GM18508 (cell line): Measurements from ENCODE around the gene TLE2.
"Not testable (repeated sequence)": the region's sequence is repeated elsewhere in the genome, so short reads cannot be mapped to it uniquely, and the experiment has no call there.

Experiments
- ATAC-seq: cut with Tn5 transposase; IDR thresholded peaks from one replicate; pipeline ENCODE4 v1.9.1; 2021; ENCODE audit warnings: moderate number of reproducible peaks; ENCODE audit not compliant: insufficient read depth, unreplicated experiment

Gene TLE2

DNA sequence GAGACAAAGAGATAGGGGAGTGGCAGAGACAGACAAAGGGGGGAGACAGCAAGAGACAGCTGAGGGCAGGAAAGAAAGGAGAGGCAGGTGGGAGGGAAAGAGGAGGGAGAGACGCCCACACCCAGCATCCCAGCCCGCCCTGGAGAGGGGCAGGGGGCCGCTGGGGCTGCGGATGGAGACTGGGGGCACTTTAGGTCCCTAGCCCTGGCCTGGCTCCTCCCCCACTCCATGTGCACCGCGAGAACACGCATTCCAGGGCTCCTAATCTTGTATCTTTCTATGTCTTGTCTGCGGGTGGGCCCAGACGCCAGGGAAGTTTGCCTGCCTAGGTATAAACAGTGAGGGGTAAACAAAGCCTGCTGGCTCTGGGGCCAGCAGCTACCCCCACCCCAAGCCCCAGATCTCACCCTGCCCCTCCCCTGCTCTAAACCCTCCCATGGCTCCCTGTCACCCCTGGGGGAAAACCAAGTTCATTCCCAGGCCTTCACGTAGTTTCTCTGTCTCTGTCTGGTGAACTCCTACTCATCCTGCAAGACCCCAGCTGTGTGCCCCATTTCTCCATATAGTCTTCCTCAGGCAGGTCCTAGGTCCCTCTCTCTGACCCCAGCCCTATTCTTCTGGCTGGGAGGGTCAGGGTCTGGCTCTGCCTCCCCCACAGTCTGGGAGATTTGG, 27.5 kb upstream of the TLE2 start:
- ATAC-seq: no peak

DNA sequence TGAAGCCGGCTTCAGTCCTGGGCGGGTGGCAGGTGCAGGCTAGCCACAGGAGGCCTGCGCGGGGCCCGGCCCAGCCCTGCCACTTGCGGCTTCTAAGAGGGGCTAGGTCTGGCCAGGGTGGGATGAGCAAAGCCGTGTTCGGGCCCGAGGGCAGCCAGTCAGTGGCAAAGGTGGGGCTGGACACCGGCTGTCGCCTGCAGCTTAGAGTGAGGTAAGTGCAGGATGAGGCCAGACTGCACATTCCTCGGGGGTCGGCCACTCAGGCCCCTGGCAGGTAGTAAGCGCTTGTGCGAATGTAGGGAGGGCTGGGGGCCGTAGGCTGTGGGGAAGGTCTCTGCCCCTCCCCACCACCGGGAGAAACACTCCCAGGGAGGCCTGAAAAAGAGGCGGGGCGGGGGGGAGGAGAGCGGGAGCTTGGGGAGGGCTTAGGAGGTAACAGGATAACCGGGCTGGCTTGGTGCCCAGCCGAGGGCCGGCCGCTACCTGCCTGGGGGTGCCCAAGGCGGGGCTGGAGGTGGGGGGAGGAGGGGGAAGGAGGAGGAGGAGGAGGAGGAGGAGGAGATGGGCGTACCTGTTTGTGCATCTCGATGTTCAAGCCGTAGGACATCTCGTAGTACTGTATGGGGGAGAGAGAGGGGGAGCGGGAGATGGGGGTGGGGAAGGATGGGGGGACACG, 26.8 kb upstream of the TLE2 start:
- ATAC-seq: no peak

DNA sequence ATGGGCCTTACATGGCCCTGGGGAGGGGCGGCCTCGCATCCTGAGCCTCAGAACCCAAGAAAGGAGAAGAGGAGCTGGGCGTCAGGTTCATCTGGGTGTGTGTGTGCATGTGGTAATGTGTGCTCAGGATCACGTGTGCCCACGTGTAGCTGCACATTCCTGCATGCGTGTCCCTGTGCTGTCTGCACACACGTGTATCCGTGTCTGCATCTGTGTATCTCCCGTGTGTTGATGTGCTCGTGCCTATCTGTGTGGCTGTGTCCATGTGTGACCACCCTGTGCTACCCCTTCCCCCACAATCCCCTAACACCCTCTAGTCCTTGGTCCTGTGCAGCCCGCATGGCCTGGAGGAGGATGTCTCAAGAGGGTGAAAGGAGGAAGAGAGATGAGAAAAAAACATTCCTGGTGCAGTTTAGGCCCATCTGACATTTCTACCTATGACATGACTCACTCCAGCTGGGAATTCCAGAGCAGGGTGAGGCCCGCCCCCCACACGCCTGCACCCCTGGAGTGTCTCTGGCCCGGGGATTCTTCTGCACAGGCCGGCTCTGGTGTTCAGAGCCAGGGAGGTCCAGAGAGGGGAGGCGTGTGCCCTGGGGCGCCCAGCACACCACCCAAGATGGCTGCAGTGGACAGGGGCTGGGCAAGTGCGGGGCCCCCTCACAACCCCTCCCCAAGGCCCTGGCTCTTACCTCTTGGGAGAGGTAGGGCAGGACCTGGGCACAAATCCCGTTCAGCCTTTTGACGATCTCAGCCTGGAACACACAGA, 26.1 kb upstream of the TLE2 start:
- no peak for ATAC-seq

DNA sequence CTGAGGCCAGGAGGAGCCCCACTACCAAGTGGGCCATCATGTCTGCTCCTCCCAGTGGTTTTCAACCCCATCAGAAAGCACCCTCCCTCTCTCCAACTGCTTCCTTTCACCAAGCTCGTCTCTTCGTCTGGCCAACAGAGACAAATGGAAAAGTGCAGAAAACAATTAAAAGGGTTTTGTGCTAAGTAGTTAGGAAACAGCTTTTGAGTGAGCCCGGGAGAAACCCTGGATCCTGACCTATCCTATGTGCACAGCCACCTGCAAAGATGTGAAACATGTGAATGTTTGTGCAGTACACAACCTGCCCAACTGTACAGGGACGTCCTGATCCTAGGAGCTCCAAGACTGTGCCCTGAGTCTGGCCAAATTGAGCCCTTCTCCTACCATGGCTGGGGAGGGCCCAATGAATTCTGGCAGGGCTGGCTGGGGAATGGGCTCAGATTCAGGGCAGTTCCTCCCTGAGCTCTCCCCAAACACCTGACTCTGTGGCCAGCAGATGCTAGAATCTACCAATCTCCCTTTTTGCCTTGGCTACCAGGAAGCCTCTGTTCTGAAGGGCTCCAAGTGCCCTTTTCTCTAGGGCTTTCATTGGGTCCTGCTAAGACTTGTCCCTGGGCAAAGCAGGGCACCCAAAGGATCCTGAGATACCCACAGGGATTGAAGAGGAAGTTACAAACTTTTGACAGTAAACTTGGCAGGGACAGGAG, 25.3 kb upstream of the TLE2 start:
- no peak for ATAC-seq

DNA sequence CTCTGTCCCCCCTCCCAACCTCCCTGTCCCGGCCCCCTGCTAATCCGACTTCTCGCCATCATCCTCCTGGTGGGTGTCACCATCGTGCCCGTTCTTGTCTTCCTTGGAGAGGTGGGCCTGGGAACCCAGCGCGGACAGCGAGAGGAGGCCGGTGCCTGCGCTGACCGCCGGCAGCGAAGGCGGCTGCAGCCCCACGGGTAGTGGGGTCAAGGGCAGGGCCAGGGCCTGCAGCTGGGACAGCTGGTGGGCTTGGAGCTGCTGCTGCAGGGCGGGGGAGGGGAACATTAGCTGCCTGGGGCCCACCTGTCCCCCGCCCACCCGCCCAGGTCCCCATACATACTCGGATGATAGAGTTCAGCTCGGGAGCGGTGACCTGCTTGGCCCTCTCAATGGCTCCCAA, 24.7 kb upstream of the TLE2 start:
- ATAC-seq: no peak

DNA sequence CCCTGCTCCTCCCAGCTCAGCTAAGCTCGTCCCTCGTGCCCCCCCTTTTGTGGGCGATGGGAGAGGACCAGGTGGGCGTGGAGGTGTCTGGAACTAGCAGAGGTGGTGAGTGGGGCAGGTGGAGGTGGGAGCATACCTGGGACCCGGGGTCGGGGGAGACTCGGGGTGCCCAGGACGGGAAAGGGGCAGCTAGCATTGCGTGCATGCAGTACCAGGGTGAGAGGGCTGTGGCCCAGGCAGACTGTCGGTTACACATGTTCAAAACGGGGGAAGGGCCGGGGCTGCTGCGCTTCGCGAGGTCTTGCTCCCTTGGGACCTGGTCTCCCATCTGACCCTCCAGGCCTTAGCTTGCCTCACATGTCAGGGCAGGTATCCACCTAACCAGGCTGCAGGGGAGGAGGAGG, 24.1 kb upstream of the TLE2 start:
- ATAC-seq: no peak

DNA sequence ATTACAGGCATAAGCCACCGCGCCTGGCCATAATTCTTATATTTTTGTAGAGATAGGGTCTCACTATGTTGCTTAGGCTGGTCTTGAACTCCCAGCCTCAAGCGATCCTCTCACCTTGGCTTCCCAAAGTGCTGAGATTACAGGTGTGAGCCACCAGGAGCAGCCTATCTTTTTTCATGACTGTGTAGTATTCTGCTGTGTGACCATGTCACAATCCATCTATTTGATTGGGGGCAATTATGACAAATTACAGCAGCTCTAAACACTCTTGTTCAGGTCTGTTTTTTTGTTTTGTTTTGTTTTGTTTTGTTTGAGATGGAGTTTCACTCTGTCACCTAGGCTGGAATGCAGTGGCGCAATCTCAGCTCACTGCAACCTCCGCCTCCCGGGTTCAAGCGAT, 20.9 kb upstream of the TLE2 start:
- ATAC-seq: not testable (repeated sequence)

DNA sequence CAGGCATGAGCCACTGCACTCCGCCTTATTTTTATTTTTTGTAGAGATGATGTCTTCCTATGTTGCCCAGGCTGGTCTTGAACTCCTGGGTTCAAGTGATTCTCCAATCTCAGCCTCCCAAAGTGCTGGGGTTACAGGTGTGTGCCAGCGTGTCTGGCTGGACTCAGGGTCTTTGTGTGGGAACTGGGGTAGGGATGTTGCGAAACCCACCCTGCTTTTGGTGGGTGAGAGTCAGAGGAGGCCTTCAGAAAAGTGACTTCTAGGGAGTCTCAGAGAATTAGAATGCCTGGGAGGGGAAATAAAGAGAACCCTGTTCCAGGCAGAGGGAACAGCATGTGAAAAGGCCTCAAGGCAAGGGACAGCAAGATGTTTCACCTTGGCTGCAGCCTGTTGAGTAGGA, 20.0 kb upstream of the TLE2 start:
- no peak for ATAC-seq

DNA sequence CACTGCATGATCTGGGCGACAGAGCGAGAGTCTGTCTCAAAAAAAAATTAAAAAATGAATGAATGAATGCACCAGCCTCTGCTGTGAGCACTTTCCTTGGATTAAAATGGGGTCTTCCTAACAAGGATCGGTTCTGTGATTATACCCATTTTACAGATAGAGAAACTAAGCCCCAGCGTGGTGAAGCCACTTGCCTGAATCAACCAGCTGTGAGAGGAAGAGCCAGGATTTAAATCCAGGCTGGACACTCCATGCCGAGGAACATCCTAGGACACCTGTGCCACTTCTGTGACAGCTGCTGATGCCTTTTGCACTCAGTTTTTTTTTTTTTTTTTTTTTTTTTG, 19.1 kb upstream of the TLE2 start:
- ATAC-seq: no peak

DNA sequence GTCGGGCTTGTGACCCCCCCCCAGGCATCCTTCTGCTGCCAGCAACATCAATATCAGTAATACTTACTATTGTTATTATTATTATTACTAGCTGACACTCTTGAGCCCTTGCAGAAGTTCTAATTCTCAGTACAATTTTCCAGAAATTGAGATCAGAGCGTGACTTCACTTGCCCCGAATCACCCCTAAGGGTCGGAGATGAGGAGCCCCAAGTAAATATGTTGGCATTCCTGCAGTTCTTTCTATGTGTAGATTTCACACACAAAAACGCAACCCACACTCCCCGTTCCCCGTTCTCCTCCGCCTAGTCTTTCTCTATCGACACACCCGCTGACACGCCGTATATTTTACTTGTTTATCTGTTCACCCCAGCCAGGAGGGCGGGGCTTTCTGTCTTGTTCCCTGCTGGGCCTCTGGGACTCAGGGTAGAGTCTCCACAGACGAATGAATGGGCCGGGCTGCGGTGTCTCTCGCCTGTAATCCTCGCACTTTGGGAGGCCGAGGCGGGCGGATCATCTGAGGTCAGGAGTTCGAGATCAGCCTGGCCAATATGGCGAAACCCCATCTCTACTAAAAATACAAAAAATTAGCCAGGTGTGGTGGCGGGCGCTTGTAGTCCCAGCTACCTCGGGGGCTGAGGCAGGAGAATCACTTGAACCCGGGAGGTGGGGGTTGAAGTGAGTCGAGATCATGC, 18.6 kb upstream of the TLE2 start:
- ATAC-seq: no peak

DNA sequence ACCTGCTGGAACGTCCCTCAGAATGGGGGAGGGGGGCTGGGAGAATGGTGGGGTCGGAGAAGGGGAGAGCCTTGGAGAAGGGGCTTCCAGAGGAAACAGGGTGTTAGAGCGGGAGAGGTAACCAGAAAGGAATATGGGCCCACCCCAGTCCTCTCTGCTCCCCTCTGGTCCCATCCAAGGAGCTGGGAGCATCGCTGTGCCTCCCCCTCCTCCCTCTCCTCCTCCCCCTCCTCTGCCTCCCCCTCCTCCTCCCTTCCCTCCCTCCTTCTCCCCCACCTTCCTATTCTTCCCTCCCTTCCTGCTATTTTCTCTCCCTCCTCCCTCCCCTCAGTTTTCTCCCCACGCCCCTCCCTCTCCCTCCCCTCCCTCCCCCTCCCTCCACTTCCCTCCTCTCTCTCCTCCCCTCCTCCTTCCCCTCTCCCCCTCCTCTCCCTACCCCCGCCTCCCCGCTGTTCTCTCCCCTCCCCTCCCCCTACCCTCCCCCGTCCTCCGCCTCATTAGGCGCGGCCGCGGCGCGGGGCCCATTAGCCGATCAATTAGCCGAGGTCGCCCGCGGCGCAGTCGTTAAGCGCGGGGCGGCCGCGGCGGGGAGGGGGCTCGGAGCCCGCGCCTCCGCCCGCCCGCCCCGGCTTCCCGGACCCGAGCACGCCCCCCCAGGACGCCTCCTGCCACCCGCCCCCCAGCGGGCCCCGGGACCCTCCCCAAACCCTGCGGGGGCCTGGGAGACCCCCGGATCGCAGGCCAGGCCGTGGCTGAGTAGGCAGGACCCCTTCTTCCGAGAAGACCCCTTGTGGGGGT, 17.8 kb upstream of the TLE2 start:
- no peak for ATAC-seq

DNA sequence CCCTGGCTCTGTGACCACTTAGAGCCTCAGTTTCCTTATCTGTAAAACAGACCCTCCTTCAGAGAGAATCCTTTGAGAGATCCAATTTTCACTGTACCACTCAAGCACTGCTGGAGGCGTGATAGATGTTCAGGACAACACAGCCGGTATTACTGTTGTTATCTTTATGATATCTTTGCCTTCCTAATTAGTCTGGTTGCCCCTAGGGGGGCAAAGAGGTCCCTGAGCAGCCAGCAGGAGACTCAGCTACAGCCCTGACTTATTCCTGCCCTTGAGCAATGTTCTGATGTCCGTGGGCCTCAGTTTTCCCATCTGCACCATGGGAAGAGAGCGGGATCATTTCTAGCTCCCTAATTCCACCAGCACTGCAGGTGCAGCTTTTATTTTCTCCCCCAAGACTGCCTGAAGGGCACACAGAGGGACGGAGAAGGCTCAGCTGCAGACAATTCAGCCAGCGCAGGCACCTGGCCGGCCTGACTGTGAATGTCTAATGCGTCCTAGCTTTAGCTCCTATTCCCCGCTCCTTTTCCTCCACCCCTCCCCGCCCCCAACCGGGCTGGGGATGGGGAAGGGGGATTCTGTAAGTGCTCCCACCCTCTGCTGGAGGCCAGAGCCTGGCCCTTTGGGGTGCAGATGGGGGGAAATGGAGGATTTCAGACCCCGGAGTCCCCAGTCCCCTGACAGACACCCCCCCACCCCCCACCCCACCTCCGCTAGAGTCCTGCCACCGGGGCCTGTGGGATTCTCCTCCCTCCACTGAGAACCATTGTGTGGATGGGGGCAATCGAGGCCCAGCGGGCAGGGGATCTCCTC, 17.0 kb upstream of the TLE2 start:
- no peak for ATAC-seq

DNA sequence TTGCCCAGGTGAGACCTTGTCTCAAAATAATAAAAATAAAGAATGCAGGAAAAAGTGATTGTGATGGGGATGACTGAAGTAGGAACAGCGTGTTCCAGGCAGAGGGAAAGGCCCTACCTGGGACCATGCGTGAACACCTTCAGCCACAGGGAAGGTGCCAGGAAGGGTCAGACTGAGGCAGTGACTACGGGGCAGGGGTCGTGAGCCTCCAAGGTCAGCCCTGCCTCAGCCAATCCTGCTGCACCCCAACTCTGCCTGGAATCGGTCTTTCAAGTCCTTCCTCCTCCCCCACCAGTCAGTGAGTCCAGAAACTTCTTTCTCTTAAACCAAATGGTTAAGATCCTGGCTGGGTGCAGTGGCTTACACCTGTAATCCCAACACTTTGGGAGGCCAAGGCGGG, 16.1 kb upstream of the TLE2 start:
- no peak for ATAC-seq

DNA sequence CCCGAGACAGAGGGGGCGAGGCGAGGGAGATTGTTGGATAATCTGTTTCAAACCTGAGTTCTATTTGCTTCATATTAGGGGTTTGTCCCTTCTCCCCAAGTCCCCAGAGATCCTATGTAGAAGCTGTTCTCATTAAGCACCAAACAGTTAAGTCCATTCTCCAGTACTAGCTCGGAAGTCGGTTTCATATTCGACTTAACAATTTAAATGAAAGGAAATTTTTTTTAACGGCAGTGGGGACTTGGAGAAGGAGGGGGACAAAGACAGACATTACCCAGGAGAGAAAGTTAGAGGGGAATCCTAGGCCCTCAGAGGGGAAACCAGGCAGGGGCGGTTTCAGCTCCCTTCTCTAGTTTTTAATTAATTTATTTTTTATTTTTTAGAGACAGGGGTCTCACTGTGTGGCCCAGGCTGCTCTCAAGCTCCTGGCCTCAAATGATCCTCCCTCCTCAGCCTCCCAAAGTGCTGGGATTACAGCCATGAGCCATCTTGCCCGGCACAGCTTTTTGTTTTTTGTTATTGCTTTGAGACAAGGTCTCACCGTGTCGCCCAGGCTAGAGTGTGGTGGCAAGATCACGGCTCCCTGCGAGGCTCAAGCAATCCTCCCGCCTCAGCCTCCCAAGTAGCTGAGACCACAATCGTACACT, 13.7 kb upstream of the TLE2 start:
- no peak for ATAC-seq

DNA sequence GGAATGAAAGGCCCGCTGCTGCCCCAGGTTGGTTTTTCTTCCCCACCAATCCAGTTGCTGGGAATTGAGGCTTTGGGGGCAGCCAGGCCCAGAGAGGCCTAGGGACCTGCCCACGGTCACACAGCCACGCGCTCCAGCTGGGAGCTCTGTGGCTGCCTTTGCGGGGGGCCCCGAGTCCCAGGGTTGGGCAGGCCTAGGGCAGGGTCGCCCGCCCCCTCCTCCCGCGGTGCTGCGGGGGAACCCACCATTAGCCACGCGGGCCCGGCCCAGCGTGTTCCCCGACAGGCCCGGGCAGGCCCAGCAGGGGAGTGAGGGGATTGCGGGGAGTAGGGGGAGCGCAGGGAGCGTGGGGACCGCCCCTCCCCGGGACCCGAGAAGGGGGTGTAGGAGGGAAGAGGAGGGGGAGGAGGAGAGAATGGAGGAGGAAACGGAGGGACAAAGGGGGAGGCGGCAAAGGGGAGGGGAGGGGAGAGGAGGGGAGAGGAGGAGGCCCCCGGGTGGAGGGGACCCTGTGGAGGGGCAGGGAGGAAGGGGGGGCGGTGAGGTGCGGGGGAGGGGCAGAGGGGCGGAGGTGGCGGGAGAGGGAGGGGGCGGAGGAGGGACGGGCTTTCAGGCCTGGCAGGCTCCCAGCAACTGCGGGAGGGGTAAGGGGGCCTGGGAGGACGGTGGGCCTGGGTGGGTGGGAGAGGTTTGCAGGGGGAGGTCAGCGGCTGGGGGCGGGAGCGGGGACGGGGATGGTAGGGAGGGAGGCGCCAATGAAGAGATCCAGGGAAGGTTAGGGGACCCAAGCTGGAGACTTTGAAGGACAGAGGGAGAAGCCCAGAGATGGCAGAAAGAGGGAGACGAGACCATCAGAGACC, 12.9 kb upstream of the TLE2 start:
- ATAC-seq: no peak

DNA sequence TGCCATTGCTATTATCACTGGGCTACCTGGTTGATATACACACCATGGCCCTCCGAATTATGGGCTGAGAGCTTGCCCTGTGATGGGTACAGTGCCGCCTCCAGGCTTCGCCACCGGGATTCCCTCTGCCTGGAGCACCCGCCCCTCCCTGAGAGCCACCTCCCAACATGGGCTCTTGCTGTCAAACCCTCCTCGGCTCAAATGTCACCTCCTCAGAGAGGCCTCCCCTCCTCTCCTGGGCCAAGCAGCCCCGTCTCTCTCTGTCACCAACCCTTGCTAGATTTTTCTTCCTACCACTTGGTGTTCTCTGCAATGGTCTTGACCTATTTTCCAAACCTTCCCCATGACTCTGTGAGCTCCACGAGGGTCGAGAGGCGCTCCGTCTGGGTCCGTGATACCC, 12.2 kb upstream of the TLE2 start:
- ATAC-seq: no peak

DNA sequence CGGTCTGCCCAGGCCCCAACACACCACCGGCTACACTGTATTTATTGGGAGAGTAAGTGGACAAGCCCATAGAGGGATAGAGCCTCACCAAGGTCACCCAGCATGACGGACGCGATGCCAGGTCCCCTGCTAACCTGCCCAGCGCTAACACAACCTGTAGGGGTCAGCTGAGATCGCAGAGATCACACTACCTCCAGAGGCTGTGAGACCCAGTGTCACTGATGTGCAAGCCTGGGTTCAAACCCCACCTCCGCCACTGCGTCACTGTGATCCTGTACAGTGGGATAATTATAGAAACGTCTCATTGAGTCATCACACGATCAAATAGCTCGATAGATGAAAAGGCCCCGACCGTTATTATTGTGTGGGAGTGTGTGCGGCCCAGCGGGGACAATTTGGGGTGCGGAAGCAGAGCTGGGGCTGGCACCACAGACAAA, 10.6 kb upstream of the TLE2 start:
- ATAC-seq: no peak
